ENCODE results near the gene ZC3HAV1. TPM values are rescaled to one million over a fixed set of nuclear protein-coding genes. Genes with fewer than 3 reads are reported as not detected.
A peak's percentile ranks its signal among the peaks of the same experiment; 100 is the strongest.

The ZC3HAV1 gene
- total and polyA plus RNA-seq, 10 of the 15 experiments (the other 5 are each of a cell fraction or from before 2014, with no cell fraction given) = 18.5 to 55.3 (median 44.7) TPM

- TF ChIP-seq ELK1 (IDR thresholded peaks at IDR 0.05; ENCODE audit: low read depth, low read length) (no peak), MYB (IDR thresholded peaks at IDR 0.05; ENCODE audit: borderline replicate concordance, low read depth, low read length) (no peak), DPF2 (IDR thresholded peaks at IDR 0.05) (no peak), ZNF24 (IDR thresholded peaks at IDR 0.05) (no peak), ZNF687 (IDR thresholded peaks at IDR 0.05) (peak; percentile 74; the same call in 1 of the 2 replicates), RFX5 (IDR thresholded peaks at IDR 0.05; ENCODE audit: low read depth, low read length) (no peak), SREBF1 (IDR thresholded peaks at IDR 0.05; ENCODE audit: low read length) (no peak), HDAC2 (IDR thresholded peaks at IDR 0.05) (no peak), MLLT1 (IDR thresholded peaks at IDR 0.05) (no peak), BACH1 (IDR thresholded peaks at IDR 0.05; ENCODE audit: borderline replicate concordance) (no peak), POU2F2 (IDR thresholded peaks at IDR 0.05; ENCODE audit: borderline replicate concordance, low read depth, low read length) (no peak), PRDM15 (CRISPR knock-in tag; IDR thresholded peaks at IDR 0.05) (no peak), POLR2AphosphoS5 (IDR thresholded peaks at IDR 0.05; ENCODE audit: low read length) (no peak), HDGF (IDR thresholded peaks at IDR 0.05) (peak; percentile 73; the same call in 1 of the 2 replicates), ATF7 (IDR thresholded peaks at IDR 0.05; ENCODE audit: low read depth) (peak; percentile 60; the same call in 1 of the 2 replicates), MTA2 (IDR thresholded peaks at IDR 0.05; ENCODE audit: low read depth) (0 out of 2 replicates have a peak, but pooled peaks have one; percentile 32), TBL1XR1 (IDR thresholded peaks at IDR 0.05; ENCODE audit: low read depth, low read length) (0 out of 2 replicates have a peak, but pooled peaks have one; percentile 54), PAX8 (IDR thresholded peaks at IDR 0.05) (0 out of 2 replicates have a peak, but pooled peaks have one; percentile 46), FOS (IDR thresholded peaks at IDR 0.05; ENCODE audit: borderline replicate concordance, extremely low read depth, insufficient read length) (no peak)
Measured at GRCh38 chr7:139095194-139095659, 14.3 kb downstream of the ZC3HAV1 start (continued).

All from GM12878 (cell line).